H1 (cell line): ENCODE results near the gene DEFB114. TPM values are rescaled to one million over a fixed set of nuclear protein-coding genes. Genes with fewer than 3 reads are reported as not detected.

ENCODE experiments used
- CBX8 ChIP-seq: fragments of 300-800, 300-1000 bp; sonication (generic); IDR thresholded peaks from 2 replicates; pipeline ENCODE4 v1.7.1; 2016; ENCODE audit warnings: low read depth, low read length, borderline replicate concordance
- MAFK ChIP-seq: IDR thresholded peaks from 2 replicates; pipeline ENCODE4 v1.6.1; 2012; ENCODE audit warnings: low read depth, mild to moderate bottlenecking, improper control_type of control experiment, low read length
- polyA plus RNA-seq, 7 experiments: library from polyadenylated mRNA; depleted of rRNA in 3 of 7; stranded (reverse) in 5 of 7; unstranded in 2 of 7; fragments of >200 nt in 5 of 7; fragments of 200-250 nt in 2 of 7; gene quantifications; 1 replicate in 5 of 7; 2 replicates in 1 of 7; 4 replicates in 1 of 7; pipeline versions ENCODE4 v1.2.1 to v1.2.3, GENCODE V29; 2011 to 2013; ENCODE audit warnings: missing spikeins in 2 of 7, mixed read lengths in 2 of 7
- total RNA-seq: library from RNA; stranded (reverse); fragmentation: NEBNext Ultra II Directional; extraction: Animal tissue kit (Norgen Biotek cat#: 25700); gene quantifications from 2 replicates; pipeline ENCODE4 v1.2.1, GENCODE V29; 2021

The DEFB114 gene
- total and polyA plus RNA-seq, 2 of the 8 experiments (the other 6 are each of a cell fraction or from before 2014, with no cell fraction given): not detected

DNA sequence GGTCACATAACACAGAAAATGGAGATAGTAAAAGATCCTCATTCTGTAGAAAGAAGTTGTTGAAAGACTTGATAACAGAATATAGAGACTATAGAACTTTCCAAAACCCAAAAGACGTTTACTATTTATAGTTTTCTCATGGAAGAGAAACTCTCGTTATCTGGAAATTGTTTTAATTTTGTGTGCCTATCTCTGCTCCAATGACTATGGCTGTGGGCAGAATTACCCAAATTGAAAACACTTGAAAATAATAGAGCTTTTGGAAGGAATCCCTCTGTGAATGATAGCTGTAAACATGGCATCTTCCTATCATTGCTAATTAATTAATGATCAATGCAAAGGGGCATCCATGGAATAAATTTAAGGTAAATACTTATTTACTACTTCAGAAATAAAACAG, at the start of gene DEFB114 (continued):
- TF ChIP-seq CBX8: no peak
- no peak for TF ChIP-seq MAFK
- TF ChIP-seq, all 59 proteins: peak for 0
